ENCODE measurements around the gene ADK. TPM values are rescaled to one million over a fixed set of nuclear protein-coding genes. Genes with fewer than 3 reads are reported as not detected.

The ADK gene
- total RNA-seq, 1 experiment from 2014 or later, result 159 TPM

GRCh38 chr10:74620626-74621025 is 469.6 kb downstream of the ADK start:
- H3K36me3 ChIP-seq (ENCODE audit: low read depth), result no peaks in the 10 kb centered on the region
- H3F3A ChIP-seq (ENCODE audit: insufficient read depth, low read depth), result no peaks in the 10 kb centered on the region
- DNase-seq, result no peak
- TF ChIP-seq EZH2 (IDR thresholded peaks at IDR 0.05; ENCODE audit: low read depth), result no peak
- TF ChIP-seq, protein P1, sequence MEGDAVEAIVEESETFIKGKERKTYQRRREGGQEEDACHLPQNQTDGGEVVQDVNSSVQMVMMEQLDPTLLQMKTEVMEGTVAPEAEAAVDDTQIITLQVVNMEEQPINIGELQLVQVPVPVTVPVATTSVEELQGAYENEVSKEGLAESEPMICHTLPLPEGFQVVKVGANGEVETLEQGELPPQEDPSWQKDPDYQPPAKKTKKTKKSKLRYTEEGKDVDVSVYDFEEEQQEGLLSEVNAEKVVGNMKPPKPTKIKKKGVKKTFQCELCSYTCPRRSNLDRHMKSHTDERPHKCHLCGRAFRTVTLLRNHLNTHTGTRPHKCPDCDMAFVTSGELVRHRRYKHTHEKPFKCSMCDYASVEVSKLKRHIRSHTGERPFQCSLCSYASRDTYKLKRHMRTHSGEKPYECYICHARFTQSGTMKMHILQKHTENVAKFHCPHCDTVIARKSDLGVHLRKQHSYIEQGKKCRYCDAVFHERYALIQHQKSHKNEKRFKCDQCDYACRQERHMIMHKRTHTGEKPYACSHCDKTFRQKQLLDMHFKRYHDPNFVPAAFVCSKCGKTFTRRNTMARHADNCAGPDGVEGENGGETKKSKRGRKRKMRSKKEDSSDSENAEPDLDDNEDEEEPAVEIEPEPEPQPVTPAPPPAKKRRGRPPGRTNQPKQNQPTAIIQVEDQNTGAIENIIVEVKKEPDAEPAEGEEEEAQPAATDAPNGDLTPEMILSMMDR (conservative IDR thresholded peaks at IDR 0.05), result no peak
- H3K4me1 ChIP-seq (replicated peaks; ENCODE audit: insufficient read depth), result no peaks in the 10 kb centered on the region
- H3K4me3 ChIP-seq, result no peak overlapping the region
- H3K27ac ChIP-seq, result no peak overlapping the region
- no peaks in the 10 kb centered on the region for H3K9me2 ChIP-seq (ENCODE audit: insufficient read depth)
- no peaks in the 10 kb centered on the region for H3K79me2 ChIP-seq (ENCODE audit: low read depth)
- no TSS peak for BruUV-seq (replicated peaks)
- intact Hi-C loops (cut with micrococcal nuclease; ENCODE audit: unreplicated experiment), result no loop called here
- H3K9me3 ChIP-seq (ENCODE audit: insufficient read depth, low read depth), result no peaks in the 10 kb centered on the region
- no peak overlapping the region for H3K4me2 ChIP-seq
- H4K20me1 ChIP-seq (ENCODE audit: insufficient read depth), result no peaks in the 10 kb centered on the region
- ChIA-PET CTCF (interaction anchor here (0.6 kb wide), 1 partner anchor 484 kb away, joined by 3 read pairs; no protein-coding TSS in a partner anchor), POLR2A (ENCODE audit: unreplicated experiment) (no interaction called here)
- no peak overlapping the region for H2AFZ ChIP-seq
- no peaks in the 10 kb centered on the region for H3K27me3 ChIP-seq (ENCODE audit: insufficient read depth, low read depth)

DNA sequence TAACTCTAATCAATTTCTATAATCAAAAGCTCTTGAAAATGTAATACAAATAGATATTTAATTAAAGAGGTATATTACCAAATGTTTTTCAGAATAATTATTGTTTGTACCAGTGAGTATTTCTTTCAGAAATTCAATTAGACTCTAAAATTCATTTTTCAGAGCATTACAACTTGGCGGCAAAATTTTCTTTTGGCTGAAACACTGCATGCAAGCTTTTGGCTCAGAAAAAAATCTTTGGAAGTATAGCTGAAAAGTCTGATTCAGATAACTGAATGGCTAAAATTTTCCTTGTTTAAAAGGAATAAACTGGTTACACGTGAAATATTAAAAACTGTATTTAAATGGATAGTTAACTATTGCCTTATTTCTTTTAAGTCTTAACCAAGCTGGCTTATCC is 472.8 kb downstream of the ADK start:
- TF ChIP-seq, protein P1 (conservative IDR thresholded peaks at IDR 0.05), result no peak
- TF ChIP-seq EZH2 (IDR thresholded peaks at IDR 0.05; ENCODE audit: low read depth), result no peak
- intact Hi-C loops (cut with micrococcal nuclease; ENCODE audit: unreplicated experiment), result no loop called here

DNA sequence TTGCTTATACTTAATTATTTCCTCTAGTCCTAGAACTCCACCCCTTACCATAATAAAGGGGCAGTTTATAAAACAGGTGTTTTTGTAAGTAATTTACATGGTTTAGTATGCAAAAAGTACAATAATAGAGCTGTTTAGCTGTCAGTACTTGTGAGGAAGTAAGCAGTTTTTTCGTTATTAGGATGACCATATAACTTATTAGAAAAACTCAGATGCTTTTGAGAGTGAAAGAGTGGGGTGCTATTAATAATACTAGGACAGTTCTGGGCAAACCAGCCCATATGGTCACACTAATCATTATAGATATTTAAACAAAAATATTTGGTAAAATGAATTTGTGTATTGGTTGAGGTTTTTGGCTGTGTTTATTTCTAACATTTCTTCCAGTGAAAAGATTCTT is 473.5 kb downstream of the ADK start:
- Histone ChIP-seq H4K20me1 (ENCODE audit: insufficient read depth) (no peaks in the 10 kb centered on the region), H3K27me3 (ENCODE audit: insufficient read depth, low read depth) (no peaks in the 10 kb centered on the region), H2AFZ (no peak overlapping the region), H3K4me3 (no peak overlapping the region), H3F3A (ENCODE audit: insufficient read depth, low read depth) (no peaks in the 10 kb centered on the region), H3K79me2 (ENCODE audit: low read depth) (no peaks in the 10 kb centered on the region), H3K9me3 (ENCODE audit: insufficient read depth, low read depth) (no peaks in the 10 kb centered on the region), H3K9me2 (ENCODE audit: insufficient read depth) (no peaks in the 10 kb centered on the region), H3K4me1 (replicated peaks; ENCODE audit: insufficient read depth) (no peaks in the 10 kb centered on the region), H3K4me2 (no peak overlapping the region), H3K36me3 (ENCODE audit: low read depth) (no peaks in the 10 kb centered on the region), H3K27ac (no peak overlapping the region)
- POLR2A ChIA-PET (ENCODE audit: unreplicated experiment), result no interaction called here
- DNase-seq, result no peak
- CTCF ChIA-PET, result interaction anchor here (0.6 kb wide), 1 partner anchor 26 kb away, joined by 4 read pairs; no protein-coding TSS in a partner anchor
- intact Hi-C loops (cut with micrococcal nuclease; ENCODE audit: unreplicated experiment), result no loop called here
- TF ChIP-seq EZH2 (IDR thresholded peaks at IDR 0.05; ENCODE audit: low read depth), result no peak
- TF ChIP-seq, protein P1 (conservative IDR thresholded peaks at IDR 0.05), result no peak
- BruUV-seq (replicated peaks), result no TSS peak

More for the DNA sequence above, 472.8 kb downstream of the ADK start:
- BruUV-seq (replicated peaks), result no TSS peak
- H3K4me1 ChIP-seq (replicated peaks; ENCODE audit: insufficient read depth), result no peaks in the 10 kb centered on the region
- no peaks in the 10 kb centered on the region for H3K36me3 ChIP-seq (ENCODE audit: low read depth)
- H3K4me2 ChIP-seq, result no peak overlapping the region
- no peaks in the 10 kb centered on the region for H3K9me3 ChIP-seq (ENCODE audit: insufficient read depth, low read depth)
- H3F3A ChIP-seq (ENCODE audit: insufficient read depth, low read depth), result no peaks in the 10 kb centered on the region
- no peak for DNase-seq
- H4K20me1 ChIP-seq (ENCODE audit: insufficient read depth), result no peaks in the 10 kb centered on the region
- no peak overlapping the region for H3K27ac ChIP-seq
- H3K9me2 ChIP-seq (ENCODE audit: insufficient read depth), result no peaks in the 10 kb centered on the region
- no peak overlapping the region for H2AFZ ChIP-seq
- no peaks in the 10 kb centered on the region for H3K27me3 ChIP-seq (ENCODE audit: insufficient read depth, low read depth)
- ChIA-PET CTCF (interaction anchor here (0.6 kb wide), 1 partner anchor 26 kb away, joined by 4 read pairs; no protein-coding TSS in a partner anchor), POLR2A (ENCODE audit: unreplicated experiment) (interaction anchor here (0.7 kb wide), 1 partner anchor 188 kb away, joined by 7 read pairs; no protein-coding TSS in a partner anchor)
- no peaks in the 10 kb centered on the region for H3K79me2 ChIP-seq (ENCODE audit: low read depth)
- H3K4me3 ChIP-seq, result no peak overlapping the region
